H1 (cell line): Measurements from ENCODE around the gene PRPF6. TPM values are rescaled to one million over a fixed set of nuclear protein-coding genes. Genes with fewer than 3 reads are reported as not detected.

Experiments used
- CTCF ChIA-PET: fragments of 300-600 bp; sonication (Branson Sonifier 250); formaldehyde crosslinking; loops from one replicate; lab custom pipeline; 2021; ENCODE audit not compliant: partially characterized antibody; lab: Charles Lee
- POLR2A ChIA-PET: fragments of 300-600 bp; sonication (Branson Sonifier 250); formaldehyde crosslinking; loops from one replicate; lab custom pipeline; 2021; ENCODE audit warnings: inconsistent platforms; ENCODE audit not compliant: partially characterized antibody; lab: Charles Lee
- DNase-seq, 2 experiments: peaks; one replicate each; pipeline versions ENCODE4 v3.0.0 to v3.0.0-alpha.2; 2010 to 2022; ENCODE audit warnings: low spot score in 2 of 2, low read depth in 1 of 2, mixed read lengths in 1 of 2
- FAIRE-seq: peaks from 2 replicates; lab custom pipeline; 2011; peaks lifted over from hg19 to GRCh38; lab: Jason Lieb, UNC
- H2AFZ ChIP-seq: 2 replicates; pipeline ENCODE4 v1.8.1; 2012; ENCODE audit warnings: low read length, inconsistent platforms
- H2AK5ac ChIP-seq: 2 replicates; pipeline ENCODE4 v1.6.1; 2013; ENCODE audit warnings: low read depth, low read length
- H2BK120ac ChIP-seq: replicated peaks from 2 replicates; pipeline ENCODE3; 2013; ENCODE audit warnings: low read depth, low read length, inconsistent platforms
- H2BK12ac ChIP-seq: 2 replicates; pipeline ENCODE4 v1.6.1; 2013; ENCODE audit warnings: low read depth, low read length
- H2BK15ac ChIP-seq: 2 replicates; pipeline ENCODE4 v1.6.1; 2013; ENCODE audit warnings: low read length
- H2BK20ac ChIP-seq: 2 replicates; pipeline ENCODE4 v1.6.1; 2013; ENCODE audit warnings: low read length
- H2BK5ac ChIP-seq: 2 replicates; pipeline ENCODE4 v1.6.1; 2013; ENCODE audit warnings: low read depth, low read length
- H3K14ac ChIP-seq: 2 replicates; pipeline ENCODE4 v1.6.1; 2013; ENCODE audit warnings: inconsistent platforms; ENCODE audit not compliant: insufficient read length
- H3K18ac ChIP-seq: 2 replicates; pipeline ENCODE4 v1.6.1; 2013; ENCODE audit warnings: low read length; ENCODE audit errors: extremely low read depth
- H3K23ac ChIP-seq: 2 replicates; pipeline ENCODE4 v1.6.1; 2013; ENCODE audit warnings: inconsistent platforms; ENCODE audit not compliant: insufficient read length
- H3K23me2 ChIP-seq: 2 replicates; pipeline ENCODE4 v1.6.1; 2013; ENCODE audit warnings: low read depth, low read length
- H3K27ac ChIP-seq: 2 replicates; pipeline ENCODE4 v1.6.1; 2011; ENCODE audit warnings: low read depth, low read length, inconsistent platforms
- H3K27me3 ChIP-seq, 4 experiments: replicated peaks in 1 of 4; 1 replicate in 1 of 4; 2 replicates in 3 of 4; pipeline versions ENCODE4 v1.6.1 to v1.8.1; 2011 to 2013; ENCODE audit warnings: low read length in 3 of 4, mild to moderate bottlenecking in 3 of 4, inconsistent platforms in 2 of 4, mixed read lengths in 2 of 4, moderate library complexity in 1 of 4; ENCODE audit not compliant: control insufficient read depth in 3 of 4, insufficient read depth in 3 of 4; ENCODE audit errors: extremely low read depth in 1 of 4
- H3K36me3 ChIP-seq, 4 experiments: 2 replicates each; pipeline versions ENCODE4 v1.6.1 to v1.8.1; 2011 to 2013; ENCODE audit warnings: mild to moderate bottlenecking in 4 of 4, low read length in 3 of 4, moderate library complexity in 2 of 4, control low read depth in 1 of 4, inconsistent platforms in 1 of 4; ENCODE audit not compliant: insufficient read depth in 4 of 4, control insufficient read depth in 2 of 4
- H3K4ac ChIP-seq: replicated peaks from 2 replicates; pipeline ENCODE3; 2013; ENCODE audit warnings: low read length, low read depth, mixed read lengths, inconsistent platforms; ENCODE audit not compliant: insufficient read length
- H3K4me1 ChIP-seq, 4 experiments: replicated peaks in 1 of 4; 1 replicate in 1 of 4; 2 replicates in 3 of 4; pipeline versions ENCODE4 v1.6.1 to v1.8.1; 2011 to 2013; ENCODE audit warnings: low read length in 3 of 4, inconsistent platforms in 2 of 4, mixed read lengths in 1 of 4; ENCODE audit not compliant: insufficient read depth in 4 of 4, control insufficient read depth in 3 of 4
- H3K4me2 ChIP-seq, 2 experiments: 2 replicates each; pipeline versions ENCODE4 v1.6.1 to v1.8.1; 2011 to 2013; ENCODE audit warnings: low read depth in 2 of 2, low read length in 2 of 2, control low read depth in 1 of 2, inconsistent platforms in 1 of 2, mild to moderate bottlenecking in 1 of 2; ENCODE audit not compliant: insufficient read depth in 1 of 2
- H3K4me3 ChIP-seq, 4 experiments: fragments of 200-600, 300-600 bp in 1 of 4; sonication (generic), shearing (Covaris generic), sonication (Bioruptor Twin) in 1 of 4; 2 replicates each; pipeline versions ENCODE4 v1.5.1 to v1.8.1; 2011 to 2016; ENCODE audit warnings: low read length in 4 of 4, low read depth in 3 of 4, control low read depth in 2 of 4, inconsistent platforms in 2 of 4, mild to moderate bottlenecking in 2 of 4, mixed read lengths in 1 of 4, moderate library complexity in 1 of 4; ENCODE audit not compliant: insufficient read depth in 2 of 4; ENCODE audit errors: extremely low read depth in 1 of 4
- H3K56ac ChIP-seq: replicated peaks from 2 replicates; pipeline ENCODE3; 2013; ENCODE audit warnings: low read depth, mild to moderate bottlenecking, mixed read lengths, low read length, inconsistent platforms; ENCODE audit not compliant: insufficient read length
- H3K79me1 ChIP-seq: 2 replicates; pipeline ENCODE4 v1.6.1; 2013; ENCODE audit warnings: low read depth, low read length, control low read depth
- H3K79me2 ChIP-seq, 2 experiments: 2 replicates each; pipeline versions ENCODE4 v1.6.1 to v1.8.1; 2012 to 2013; ENCODE audit warnings: low read length in 2 of 2, mild to moderate bottlenecking in 2 of 2, inconsistent platforms in 1 of 2; ENCODE audit not compliant: insufficient read depth in 2 of 2, control insufficient read depth in 1 of 2
- H3K9ac ChIP-seq, 4 experiments: replicated peaks in 1 of 4; 1 replicate in 1 of 4; 2 replicates in 3 of 4; pipeline versions ENCODE4 v1.6.1 to v1.8.1; 2011 to 2013; ENCODE audit warnings: low read depth in 3 of 4, low read length in 3 of 4, control low read depth in 2 of 4, mild to moderate bottlenecking in 2 of 4, moderate library complexity in 2 of 4, inconsistent platforms in 1 of 4; ENCODE audit errors: extremely low read depth in 1 of 4
- H3K9me3 ChIP-seq, 2 experiments: 2 replicates each; pipeline versions ENCODE4 v1.6.1 to v1.8.1; 2012 to 2013; ENCODE audit warnings: mild to moderate bottlenecking in 2 of 2, moderate library complexity in 2 of 2, control low read depth in 1 of 2, inconsistent platforms in 1 of 2, low read depth in 1 of 2, low read length in 1 of 2, mixed read lengths in 1 of 2; ENCODE audit not compliant: insufficient read depth in 2 of 2
- H4K20me1 ChIP-seq, 2 experiments: replicated peaks in 1 of 2; 2 replicates each; pipeline versions ENCODE3 to v1.8.1; 2011 to 2013; ENCODE audit warnings: inconsistent platforms in 2 of 2, low read length in 2 of 2, mild to moderate bottlenecking in 1 of 2; ENCODE audit not compliant: insufficient read depth in 2 of 2, control insufficient read depth in 1 of 2
- H4K5ac ChIP-seq: 2 replicates; pipeline ENCODE4 v1.6.1; 2013; ENCODE audit warnings: low read length, low read depth, mixed read lengths, inconsistent platforms; ENCODE audit not compliant: insufficient read length
- H4K8ac ChIP-seq: 2 replicates; pipeline ENCODE4 v1.8.0; 2013; ENCODE audit warnings: mild to moderate bottlenecking, moderate library complexity, low read length, inconsistent platforms; ENCODE audit not compliant: insufficient read depth; ENCODE audit errors: extremely low read depth
- H4K91ac ChIP-seq: replicated peaks from 2 replicates; pipeline ENCODE3; 2013; ENCODE audit warnings: low read length, mixed read lengths, inconsistent platforms; ENCODE audit not compliant: insufficient read length
- ATF2 ChIP-seq: IDR thresholded peaks from 2 replicates; pipeline ENCODE4 v1.6.1; 2012; ENCODE audit warnings: low read length, inconsistent platforms
- CBX8 ChIP-seq: fragments of 300-800, 300-1000 bp; sonication (generic); IDR thresholded peaks from 2 replicates; pipeline ENCODE4 v1.7.1; 2016; ENCODE audit warnings: low read depth, low read length, borderline replicate concordance
- CHD2 ChIP-seq: IDR thresholded peaks from 2 replicates; pipeline ENCODE4 v1.6.1; 2012; ENCODE audit warnings: low read length, improper control_type of control experiment
- EP300 ChIP-seq, 2 experiments: IDR thresholded peaks; 1 replicate in 1 of 2; 2 replicates in 1 of 2; pipeline ENCODE4 v1.6.1; 2011 to 2012; ENCODE audit warnings: low read depth in 2 of 2, low read length in 2 of 2, mild to moderate bottlenecking in 2 of 2, borderline replicate concordance in 1 of 2, inconsistent platforms in 1 of 2, moderate library complexity in 1 of 2
- GABPA ChIP-seq: IDR thresholded peaks from 2 replicates; pipeline ENCODE4 v1.6.1; 2011; ENCODE audit warnings: mild to moderate bottlenecking, low read length, moderate library complexity, borderline replicate concordance; ENCODE audit not compliant: insufficient read depth
- KDM5A ChIP-seq: fragments of 200-600 bp; IDR thresholded peaks from 2 replicates; pipeline ENCODE4 v1.7.1; 2012; ENCODE audit warnings: mild to moderate bottlenecking, low read length, inconsistent platforms, mixed read lengths
- POLR2A ChIP-seq, 2 experiments: IDR thresholded peaks; 1 replicate in 1 of 2; 2 replicates in 1 of 2; pipeline ENCODE4 v1.6.1; 2011; ENCODE audit warnings: low read depth in 2 of 2, low read length in 2 of 2, mild to moderate bottlenecking in 2 of 2; ENCODE audit errors: control extremely low read depth in 1 of 2
- POLR2AphosphoS5 ChIP-seq: IDR thresholded peaks from 2 replicates; pipeline ENCODE4 v1.6.1; 2011; ENCODE audit warnings: low read depth, low read length
- SP1 ChIP-seq: IDR thresholded peaks from 2 replicates; pipeline ENCODE4 v1.6.1; 2011; ENCODE audit warnings: low read depth, low read length
- SP2 ChIP-seq: IDR thresholded peaks from 2 replicates; pipeline ENCODE4 v1.6.1; 2012; ENCODE audit warnings: mild to moderate bottlenecking, low read length, inconsistent platforms
- WGBS, 2 experiments: shearing (Covaris generic) in 1 of 2; methylation state at CpG; one replicate each; pipeline versions ENCODE4 v1.1.6 to v1.1.7; 2013 to 2015; ENCODE audit warnings: low lambda C conversion rate in 2 of 2, mixed read lengths in 2 of 2, inconsistent platforms in 1 of 2, low coverage in 1 of 2, missing lambda C conversion rate in 1 of 2; ENCODE audit not compliant: insufficient replicate concordance in 2 of 2, insufficient coverage in 1 of 2, insufficient read length in 1 of 2; ENCODE audit errors: extremely low coverage in 1 of 2, missing lambda C conversion rate in 1 of 2; 5-methylcytosine and 5-hydroxymethylcytosine counted together
- polyA plus RNA-seq, 7 experiments: library from polyadenylated mRNA; depleted of rRNA in 3 of 7; stranded (reverse) in 5 of 7; unstranded in 2 of 7; fragments of >200 nt in 5 of 7; fragments of 200-250 nt in 2 of 7; gene quantifications; 1 replicate in 5 of 7; 2 replicates in 1 of 7; 4 replicates in 1 of 7; pipeline versions ENCODE4 v1.2.1 to v1.2.3, GENCODE V29; 2011 to 2013; ENCODE audit warnings: missing spikeins in 2 of 7, mixed read lengths in 2 of 7
- total RNA-seq: library from RNA; stranded (reverse); fragmentation: NEBNext Ultra II Directional; extraction: Animal tissue kit (Norgen Biotek cat#: 25700); gene quantifications from 2 replicates; pipeline ENCODE4 v1.2.1, GENCODE V29; 2021
- TF ChIP-seq, protein P1 (sequence below): IDR thresholded peaks from 2 replicates; pipeline ENCODE4 v1.6.1; 2012; ENCODE audit warnings: inconsistent platforms

PRPF6 gene
- total and polyA plus RNA-seq, 2 of the 8 experiments (the other 6 are each of a cell fraction or from before 2014, with no cell fraction given), result 27.9 to 76.9 TPM

- no peaks in the 10 kb centered on the region for H3K27me3 ChIP-seq
- TF ChIP-seq KDM5A (no peak), SP1 (no peak), CBX8 (no peak), EP300 (IDR thresholded peaks at IDR 0.05; ENCODE audit: borderline replicate concordance in 1 of 2, low read depth in 2 of 2, low read length in 2 of 2) (no peak), POLR2A (IDR thresholded peaks at IDR 0.05; ENCODE audit: control extremely low read depth in 1 of 2, low read depth in 2 of 2, low read length in 2 of 2) (no peak), CHD2 (no peak), GABPA (no peak), POLR2AphosphoS5 (no peak), ATF2 (no peak), SP2 (no peak)
- TF ChIP-seq, protein P1, sequence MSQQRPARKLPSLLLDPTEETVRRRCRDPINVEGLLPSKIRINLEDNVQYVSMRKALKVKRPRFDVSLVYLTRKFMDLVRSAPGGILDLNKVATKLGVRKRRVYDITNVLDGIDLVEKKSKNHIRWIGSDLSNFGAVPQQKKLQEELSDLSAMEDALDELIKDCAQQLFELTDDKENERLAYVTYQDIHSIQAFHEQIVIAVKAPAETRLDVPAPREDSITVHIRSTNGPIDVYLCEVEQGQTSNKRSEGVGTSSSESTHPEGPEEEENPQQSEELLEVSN, result no peak
- no peak overlapping the region for H2AK5ac ChIP-seq
- peaks cover 34% of the 10 kb centered on the region for H3K79me1 ChIP-seq
- no peak overlapping the region for H3K14ac ChIP-seq
- H3K9ac ChIP-seq, result no peak overlapping the region
- H2BK20ac ChIP-seq, result no peak overlapping the region
- no peak overlapping the region for H2BK15ac ChIP-seq
- no peaks in the 10 kb centered on the region for H3K9me3 ChIP-seq
- peaks cover 17 to 71% of the 10 kb centered on the region in 2 experiments; a peak in 3 of 4 replicates for H3K79me2 ChIP-seq
- no peak overlapping the region for H3K23ac ChIP-seq
- WGBS, 2 experiments, result 94% methylated on average over 14 of the region's 14 CpGs; no CpG with 5 or more reads in 1 of the 2 experiments
- no peak overlapping the region for H2BK12ac ChIP-seq
- H3K36me3 ChIP-seq, result peaks cover 0 to 2% (median 0%) of the 10 kb centered on the region in 4 experiments; a peak in 1 of 8 replicates
- CTCF ChIA-PET, result interaction anchor here (1.3 to 2.6 kb wide), 6 partner anchors 11 to 237 kb away, joined by 3 to 13 read pairs (median 7); partner anchors contain the start of gene PRPF6
- H3K4me3 ChIP-seq, result no peak overlapping the region
- peaks cover 8% of the 10 kb centered on the region; the same call in 1 of the 2 replicates for H3K23me2 ChIP-seq
- H2BK5ac ChIP-seq, result no peak overlapping the region
- no peak overlapping the region for H2AFZ ChIP-seq
- no peak overlapping the region for H3K56ac ChIP-seq
- H4K91ac ChIP-seq, result no peak overlapping the region
- peaks cover 0 to 17% (median 16%) of the 10 kb centered on the region in 4 experiments; a peak in 6 of 7 replicates for H3K4me1 ChIP-seq
- no peak overlapping the region for H3K4me2 ChIP-seq
- H3K27ac ChIP-seq, result no peak overlapping the region
- no peak for FAIRE-seq
- H2BK120ac ChIP-seq, result no peak overlapping the region
- no peak overlapping the region for H3K18ac ChIP-seq
- POLR2A ChIA-PET, result interaction anchor here (1.0 to 2.9 kb wide), 5 partner anchors 10 to 88 kb away, joined by 3 to 15 read pairs (median 9); partner anchors contain the start of gene TPD52L2
- H4K20me1 ChIP-seq, result peaks cover 30 to 45% of the 10 kb centered on the region in 2 experiments
- H3K4ac ChIP-seq, result no peak overlapping the region
- DNase-seq, result no peak
- no peak overlapping the region; the same call in 1 of the 2 replicates for H4K8ac ChIP-seq
- H4K5ac ChIP-seq, result no peak overlapping the region
Measured at GRCh38 chr20:63952769-63953168, 28.2 kb upstream of the PRPF6 start.
